GM08714 (cell line): Measurements from ENCODE around the gene ZNF470.

Experiments used
- H3K4me3 ChIP-seq: fragments of 200-500 bp; sonication (Bioruptor generic); 2 replicates; pipeline ENCODE4 v1.5.1; 2014; ENCODE audit warnings: mild to moderate bottlenecking, low read length, inconsistent platforms
- ZNF274 ChIP-seq: IDR thresholded peaks from 2 replicates; pipeline ENCODE4 v1.6.1; 2012; ENCODE audit warnings: mild to moderate bottlenecking, low read depth, low read length

ZNF470 gene

DNA sequence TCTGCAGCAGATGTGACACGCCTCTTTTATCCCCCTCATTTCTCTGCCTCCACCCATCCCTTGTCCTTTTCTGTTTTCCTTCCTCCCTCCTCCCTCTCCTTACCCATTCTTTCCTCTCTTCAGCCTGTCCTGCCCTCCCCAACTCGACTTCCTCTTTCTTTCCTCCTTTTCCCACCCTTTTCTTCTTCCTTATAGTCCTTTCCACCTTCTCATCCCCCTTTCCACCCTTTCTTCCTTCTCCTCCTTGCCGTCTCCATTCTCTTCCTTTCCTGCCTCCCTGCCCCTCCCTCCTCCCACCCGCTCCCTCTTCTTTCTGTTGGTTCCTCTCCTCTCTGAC lies 27.1 kb downstream of the ZNF470 start:
- no peak for TF ChIP-seq ZNF274
- H3K4me3 ChIP-seq, result no peak overlapping the region; the same call in 1 of the 2 replicates

DNA sequence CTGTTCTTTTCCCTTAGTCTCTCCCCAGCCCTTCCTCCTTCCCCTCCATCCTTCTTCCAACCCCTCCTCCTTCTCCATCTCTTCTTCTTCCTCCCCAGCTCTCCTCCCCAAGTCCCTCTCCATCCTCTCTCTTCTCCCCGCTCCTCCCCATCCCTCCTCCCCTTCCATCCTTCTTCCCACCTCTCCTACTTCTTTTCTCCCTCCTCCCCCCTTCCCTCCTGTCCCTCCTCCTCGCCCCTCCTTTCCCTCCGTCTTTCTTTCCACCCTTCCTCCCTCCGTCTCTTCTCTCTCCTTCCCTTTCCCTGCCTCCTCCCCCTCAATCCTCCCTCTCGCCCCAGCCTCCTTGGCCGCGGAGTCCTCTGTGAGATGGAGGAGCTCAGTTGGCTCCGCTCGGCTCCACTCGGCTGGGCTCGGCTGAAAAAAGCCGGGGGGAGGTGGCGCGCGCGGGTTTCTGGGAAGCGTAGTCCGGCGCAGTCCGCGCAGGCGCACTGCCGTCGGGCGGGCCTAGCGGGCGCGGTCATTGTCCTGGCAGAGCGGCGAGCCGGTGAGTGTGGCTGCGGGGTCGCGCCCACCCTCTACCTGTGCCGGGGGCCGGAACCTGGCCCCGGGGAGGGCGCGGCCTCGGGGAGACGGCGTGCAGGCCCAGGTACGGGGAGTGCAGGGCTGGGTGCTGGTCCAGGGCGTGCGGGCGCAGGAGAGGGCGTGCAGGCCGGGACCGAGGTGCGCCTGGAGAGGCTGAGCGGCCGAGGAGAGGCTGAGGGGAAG lies 27.7 kb downstream of the ZNF470 start, which contains the start of gene ZNF71:
Gene ZNF71 (plus strand): TSS at position 520 of the 765 bp plus-strand sequence. CDS start 6,257 bp downstream, outside the sequence.
- TF ChIP-seq ZNF274, result no peak
- peak within 1 kb of the TSS; percentile 87 for H3K4me3 ChIP-seq

DNA sequence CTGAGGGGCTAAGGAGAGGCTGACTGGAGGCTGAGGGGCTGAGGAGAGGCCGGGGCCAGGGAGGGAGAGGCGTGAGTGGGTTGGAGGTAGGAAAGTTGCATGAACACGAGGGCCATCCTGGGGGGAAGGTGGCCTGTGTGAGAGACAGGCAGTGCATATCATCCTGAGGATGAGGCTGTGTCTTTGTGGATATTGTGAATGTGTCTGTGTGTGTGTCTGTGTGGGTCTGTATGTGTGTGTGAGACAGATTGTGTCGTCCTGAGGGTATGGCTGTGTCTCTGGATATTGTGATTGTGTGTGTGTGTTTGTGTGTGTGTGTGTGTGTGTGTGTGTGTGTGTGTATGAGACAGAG lies 28.3 kb downstream of the ZNF470 start:
- peak overlapping the region; percentile 87 for H3K4me3 ChIP-seq
- TF ChIP-seq ZNF274, result no peak

DNA sequence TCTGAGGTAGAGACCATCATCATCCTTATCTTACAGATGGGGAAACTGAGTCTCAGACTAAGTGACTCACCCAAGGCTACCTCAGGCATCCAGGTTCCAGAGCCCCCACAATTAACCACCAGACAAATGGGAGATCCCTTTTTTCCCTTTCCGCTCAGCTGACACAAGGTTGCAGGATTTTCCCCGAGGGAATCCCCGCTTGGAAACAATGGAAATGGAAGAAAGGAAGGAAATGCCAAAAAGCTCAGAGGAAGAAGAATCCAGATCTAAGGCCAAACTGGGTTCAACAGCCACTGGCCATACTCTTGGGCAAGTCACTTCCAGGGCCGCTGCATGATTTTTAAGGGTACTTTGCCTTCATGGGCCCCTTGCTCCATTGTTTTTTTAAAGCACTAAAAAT lies 29.4 kb downstream of the ZNF470 start:
- TF ChIP-seq ZNF274, result no peak
- no peak overlapping the region for H3K4me3 ChIP-seq

DNA sequence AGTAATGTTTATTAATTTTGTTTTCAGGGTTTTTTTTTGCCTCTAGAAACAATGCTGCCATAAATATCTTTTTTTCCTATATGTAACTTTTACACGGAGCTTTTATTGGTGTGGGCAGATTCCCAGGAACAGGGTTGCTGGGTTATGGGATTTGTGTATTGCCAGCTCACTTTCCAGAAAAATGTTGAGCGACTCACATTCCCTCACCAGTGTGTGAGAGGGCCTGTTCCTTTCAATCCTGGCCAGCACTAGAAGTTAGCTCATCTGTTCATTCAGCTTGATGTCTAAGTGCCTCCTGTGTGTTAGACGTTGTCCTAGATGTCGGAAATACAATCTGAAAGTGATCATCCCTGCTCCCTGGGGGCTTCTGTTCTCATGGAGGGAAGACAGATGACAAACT lies 30.4 kb downstream of the ZNF470 start:
- no peak for TF ChIP-seq ZNF274
- no peak overlapping the region for H3K4me3 ChIP-seq

DNA sequence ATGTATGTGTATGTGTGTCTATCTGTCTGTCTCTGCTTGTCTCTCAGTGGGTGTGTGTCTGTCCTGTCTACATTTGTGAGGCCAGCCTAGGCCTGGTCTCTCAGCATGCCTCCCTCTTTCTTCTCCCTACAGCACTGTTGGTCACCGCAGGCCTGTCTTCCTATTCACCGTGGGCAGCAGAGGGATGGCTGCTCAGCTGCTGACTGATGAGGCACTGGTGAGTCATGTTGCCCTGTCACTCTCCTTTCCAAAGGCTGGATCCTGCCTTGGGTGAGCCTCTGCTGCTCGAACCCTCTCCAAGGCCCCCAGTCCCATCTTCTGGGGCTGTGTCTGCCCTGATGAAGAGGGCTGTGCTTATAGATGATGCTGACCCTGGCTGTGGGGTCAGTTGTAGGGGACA lies 34.1 kb downstream of the ZNF470 start:
- TF ChIP-seq ZNF274, result no peak
- H3K4me3 ChIP-seq, result no peak overlapping the region

DNA sequence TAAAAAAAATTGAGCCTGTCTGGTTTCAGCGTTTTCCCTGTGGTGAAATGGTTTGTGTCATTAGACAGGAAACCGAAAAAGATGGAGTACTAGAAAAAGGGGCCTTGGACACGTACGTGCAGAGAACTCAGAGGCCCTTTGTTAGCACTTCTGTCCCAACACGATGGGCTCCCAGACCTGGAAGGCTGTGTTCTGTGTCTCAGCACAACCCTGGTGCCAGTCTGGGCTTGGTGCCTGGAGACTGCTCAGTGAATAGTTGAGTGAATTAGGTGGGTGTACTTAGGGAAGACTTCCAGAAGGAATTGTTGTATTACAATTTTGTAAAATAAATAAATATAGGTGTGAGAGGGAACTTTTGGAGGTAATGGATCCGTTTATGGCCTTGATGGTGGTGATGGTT lies 36.6 kb downstream of the ZNF470 start:
- no peak for TF ChIP-seq ZNF274
- H3K4me3 ChIP-seq, result no peak overlapping the region

DNA sequence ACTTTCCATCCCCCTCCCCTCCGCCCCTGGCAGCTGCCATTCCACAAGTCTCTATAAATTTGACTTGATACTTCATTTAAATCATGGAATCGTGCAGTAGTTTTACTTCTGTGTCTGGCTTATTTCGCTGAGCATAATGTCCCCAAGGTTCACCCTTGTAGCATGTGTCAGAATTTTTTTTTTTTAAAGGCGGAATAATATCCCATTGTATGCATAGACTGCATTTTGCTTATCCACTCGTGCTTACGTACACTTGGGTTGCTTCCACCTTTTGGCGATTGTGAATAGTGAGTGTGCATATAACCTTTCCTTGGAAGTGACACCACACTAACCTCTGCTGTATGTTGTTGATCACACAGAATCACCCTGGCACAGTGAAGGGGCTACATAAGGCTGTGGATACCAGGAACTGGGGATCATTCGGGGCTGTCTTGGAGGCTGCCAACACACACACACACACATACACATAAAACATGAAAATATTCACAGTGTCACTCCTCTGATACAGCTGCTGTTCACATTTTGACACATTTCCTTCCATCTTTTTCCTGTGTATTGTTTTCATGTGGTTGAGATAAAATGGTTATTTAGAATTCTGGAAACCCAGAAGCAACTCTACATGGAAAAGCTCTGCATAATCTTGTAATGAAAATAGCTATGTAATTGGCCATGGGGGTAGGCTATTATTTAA lies 41.2 kb downstream of the ZNF470 start:
- TF ChIP-seq ZNF274, result no peak
- H3K4me3 ChIP-seq, result no peak overlapping the region

DNA sequence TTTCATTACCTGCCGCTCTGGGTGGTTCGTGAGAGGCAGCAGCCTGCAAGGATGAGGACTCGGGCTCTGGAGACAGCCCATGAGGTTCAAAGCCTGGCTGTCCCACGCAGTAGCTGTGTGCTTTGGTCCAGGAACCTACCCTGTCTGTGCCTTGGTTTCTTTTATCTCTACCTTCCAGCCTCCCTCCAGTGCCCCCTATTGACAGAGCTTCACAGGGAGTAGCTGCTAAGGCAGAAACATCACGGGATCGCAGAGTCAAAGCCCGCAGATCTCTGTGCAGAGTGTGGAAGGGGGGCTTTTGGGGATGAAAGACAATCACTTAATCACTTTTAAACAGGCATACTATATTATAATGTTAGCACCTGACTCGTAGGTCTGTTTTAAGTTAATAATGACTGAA lies 44.0 kb downstream of the ZNF470 start:
- no peak for TF ChIP-seq ZNF274
- no peak overlapping the region for H3K4me3 ChIP-seq

DNA sequence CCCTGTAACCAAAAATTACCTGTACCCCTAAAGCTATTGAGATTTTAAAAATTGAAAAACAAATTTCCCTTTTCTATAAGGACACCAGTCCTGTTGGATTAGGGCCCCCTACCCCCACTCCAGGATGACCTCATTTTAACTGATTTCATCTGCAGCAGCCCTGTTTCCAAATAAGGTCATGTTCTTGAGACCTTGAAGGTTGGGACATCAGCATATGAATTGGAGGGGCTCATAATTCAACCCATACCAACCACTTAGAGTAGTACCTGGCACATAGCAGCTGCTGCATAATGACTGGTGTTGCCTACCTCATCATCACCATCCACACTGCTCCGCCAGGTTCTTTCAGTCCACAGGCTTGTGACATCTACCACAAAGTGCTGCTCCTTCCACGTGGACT lies 45.5 kb downstream of the ZNF470 start:
- TF ChIP-seq ZNF274, result no peak
- H3K4me3 ChIP-seq, result no peak overlapping the region

DNA sequence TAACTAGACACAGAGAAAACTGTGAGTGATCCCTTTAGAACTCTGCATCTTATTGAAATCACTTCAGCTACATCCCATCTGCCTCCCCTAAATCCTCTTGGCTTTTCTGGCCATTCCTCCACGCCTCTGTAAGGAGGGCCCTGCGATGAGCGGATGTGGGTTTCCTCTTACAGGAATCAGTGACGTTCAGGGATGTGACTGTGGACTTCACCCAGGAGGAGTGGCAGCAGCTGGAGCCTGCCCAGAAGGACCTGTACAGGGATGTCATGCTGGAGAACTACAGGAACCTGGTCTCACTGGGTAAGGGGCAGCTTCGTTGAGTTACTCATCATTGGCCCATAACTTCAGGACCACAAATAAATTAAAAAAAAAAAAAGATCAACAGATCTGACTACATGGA lies 46.4 kb downstream of the ZNF470 start:
- H3K4me3 ChIP-seq, result no peak overlapping the region

DNA sequence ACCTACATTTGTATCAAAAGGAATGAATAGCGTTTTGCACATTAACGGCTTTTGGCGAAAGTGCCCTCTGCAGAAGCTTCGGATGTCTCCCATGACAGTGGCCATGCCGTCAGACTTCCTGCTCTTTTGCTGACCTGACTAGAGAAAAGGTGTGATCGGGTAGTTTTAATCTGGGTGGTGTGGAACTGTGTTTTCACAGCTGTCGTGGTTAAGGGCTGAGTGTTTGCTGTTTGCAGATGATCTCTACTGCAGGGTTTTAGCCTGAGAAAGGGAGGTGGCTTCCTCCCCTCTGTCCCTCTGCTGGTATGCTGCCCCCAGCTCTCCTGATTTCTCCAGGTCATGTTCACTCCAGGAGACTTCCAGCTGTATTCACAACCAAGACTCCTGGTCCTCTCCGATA lies 50.3 kb downstream of the ZNF470 start:
- TF ChIP-seq ZNF274, result no peak

More for the DNA sequence above, 46.4 kb downstream of the ZNF470 start:
- no peak for TF ChIP-seq ZNF274

DNA sequence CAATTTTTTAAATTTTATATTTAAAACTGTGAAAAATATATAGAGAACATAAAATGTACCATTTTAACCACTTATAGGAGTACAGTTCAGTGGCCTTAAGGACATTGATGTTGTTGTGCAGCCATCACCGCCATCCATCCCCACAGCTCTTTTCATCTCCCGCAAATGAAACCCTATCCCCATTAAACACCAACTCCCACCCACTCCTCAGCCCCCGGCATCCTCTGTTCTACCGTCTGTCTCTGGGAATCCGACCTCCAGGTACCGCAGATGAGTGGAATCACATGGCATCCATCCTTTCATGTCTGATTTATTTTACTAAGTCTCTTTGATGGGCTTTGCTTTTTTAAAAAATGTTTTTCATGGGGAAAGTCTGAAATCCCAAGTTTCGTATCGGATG lies 51.9 kb downstream of the ZNF470 start:
- no peak for TF ChIP-seq ZNF274
- H3K4me3 ChIP-seq, result no peak overlapping the region

More for the DNA sequence above, 50.3 kb downstream of the ZNF470 start:
- H3K4me3 ChIP-seq, result no peak overlapping the region

DNA sequence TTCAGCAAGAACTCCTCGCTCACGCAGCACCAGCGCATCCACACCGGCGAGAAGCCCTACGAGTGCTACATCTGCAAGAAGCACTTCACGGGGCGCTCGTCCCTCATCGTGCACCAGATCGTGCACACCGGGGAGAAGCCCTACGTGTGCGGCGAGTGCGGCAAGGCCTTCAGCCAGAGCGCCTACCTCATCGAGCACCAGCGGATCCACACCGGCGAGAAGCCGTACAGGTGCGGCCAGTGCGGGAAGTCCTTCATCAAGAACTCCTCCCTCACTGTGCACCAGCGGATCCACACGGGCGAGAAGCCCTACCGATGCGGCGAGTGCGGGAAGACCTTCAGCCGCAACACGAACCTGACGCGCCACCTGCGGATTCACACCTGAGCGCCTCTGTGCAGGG lies 55.1 kb downstream of the ZNF470 start:
- TF ChIP-seq ZNF274, result no peak
- H3K4me3 ChIP-seq, result no peak overlapping the region

DNA sequence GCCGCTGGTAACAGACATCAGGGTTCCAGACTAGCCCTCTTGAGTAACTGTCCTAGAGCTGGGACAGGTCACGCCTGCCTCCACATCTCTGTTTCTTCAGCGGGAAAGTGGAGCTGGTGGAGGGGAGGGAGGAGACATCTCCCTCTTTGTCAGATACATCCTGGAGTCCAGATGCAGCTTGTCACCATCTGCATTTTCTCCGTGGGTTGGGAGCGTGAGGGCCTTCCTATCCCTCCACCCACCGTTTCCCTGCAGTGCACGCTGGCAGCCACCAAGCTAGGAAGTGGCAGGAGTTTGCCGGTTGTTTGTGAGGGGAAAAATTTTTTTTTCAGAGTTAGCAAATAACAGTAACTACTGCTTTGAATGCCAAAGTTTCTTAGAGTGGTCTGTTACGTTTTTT lies 55.7 kb downstream of the ZNF470 start:
- TF ChIP-seq ZNF274, result no peak
- no peak overlapping the region for H3K4me3 ChIP-seq
